Thoracic aorta (tissue), 2 donors: Measurements from ENCODE around the gene PYGB. TPM values are rescaled to one million over a fixed set of nuclear protein-coding genes. Genes with fewer than 3 reads are reported as not detected.

ENCODE experiments used
- ATAC-seq: fragments of 150-250 bp; one replicate; pipeline ENCODE4 v1.8.0; 2017; ENCODE audit warnings: low read depth; ENCODE audit not compliant: insufficient number of reproducible peaks, low FRiP score
- DNase-seq: peaks from one replicate; pipeline ENCODE4 v3.0.0-alpha.2; 2020; ENCODE audit warnings: low spot score
- H3K27ac ChIP-seq, 2 donors: fragments of 200-600 bp; sonication (generic); 1 replicate in 1 of 2; 2 replicates in 1 of 2; pipeline ENCODE4 v1.5.1; 2016; ENCODE audit warnings: mild to moderate bottlenecking in 2 of 2, moderate library complexity in 2 of 2
- H3K27me3 ChIP-seq: fragments of 200-600 bp; sonication (generic); replicated peaks from 2 replicates; pipeline ENCODE4 v1.6.0; 2016; ENCODE audit warnings: mild to moderate bottlenecking; ENCODE audit not compliant: insufficient read depth
- H3K36me3 ChIP-seq: fragments of 200-600 bp; sonication (generic); one replicate; pipeline ENCODE4 v1.5.1; 2016
- H3K4me1 ChIP-seq, 2 donors: fragments of 200-600 bp; sonication (generic); 1 replicate in 1 of 2; 2 replicates in 1 of 2; pipeline versions ENCODE4 v1.5.1 to v1.6.0; 2016; ENCODE audit warnings: low read depth in 2 of 2, mild to moderate bottlenecking in 1 of 2; ENCODE audit not compliant: control insufficient read depth in 1 of 2
- H3K4me3 ChIP-seq: fragments of 200-600 bp; sonication (generic); 2 replicates; pipeline ENCODE4 v1.5.1; 2016; ENCODE audit warnings: mild to moderate bottlenecking
- H3K9me3 ChIP-seq: fragments of 200-600 bp; sonication (generic); 2 replicates; pipeline ENCODE4 v1.5.1; 2016
- CTCF ChIP-seq: fragments of 200-600 bp; sonication (generic); IDR thresholded peaks from one replicate; pipeline ENCODE4 v1.5.1; 2019; ENCODE audit warnings: antibody characterized with exemption
- total RNA-seq, 2 donors: library from RNA; depleted of rRNA; stranded (reverse); fragments of >200 nt; gene quantifications; one replicate each; pipeline versions ENCODE4 v1.1.0 to v1.2.3, GENCODE V29; 2016

Gene PYGB
- total RNA-seq, 2 donors from 2014 or later, result 124 to 256 TPM

- H3K36me3 ChIP-seq, result peaks cover 41% of the 10 kb centered on the region
- peaks cover 0 to 12% of the 10 kb centered on the region in 2 donors for H3K4me1 ChIP-seq
- no peaks in the 10 kb centered on the region for H3K27me3 ChIP-seq
- H3K9me3 ChIP-seq, result no peaks in the 10 kb centered on the region
- no peak for DNase-seq
- no peak for ATAC-seq
- no peak for TF ChIP-seq CTCF
- no peak overlapping the region for H3K4me3 ChIP-seq
- no peak overlapping the region for H3K27ac ChIP-seq
These were observed 31.5 kb upstream of the PYGB start for GRCh38 chr20:25216199-25216945.

- Histone ChIP-seq H3K36me3 (peaks cover 37% of the 10 kb centered on the region), H3K9me3 (no peaks in the 10 kb centered on the region), H3K27me3 (no peaks in the 10 kb centered on the region), H3K4me1 (peaks cover 0 to 12% of the 10 kb centered on the region in 2 donors), H3K4me3 (no peak overlapping the region), H3K27ac (no peak overlapping the region)
- no peak for TF ChIP-seq CTCF
- no peak for ATAC-seq
- DNase-seq, result no peak
These were observed 30.4 kb upstream of the PYGB start for GRCh38 chr20:25217161-25218108.

GRCh38 chr20:25218109-25218486 lies 29.8 kb upstream of the PYGB start:
- Histone ChIP-seq H3K27ac (no peak overlapping the region), H3K4me3 (no peak overlapping the region), H3K27me3 (no peaks in the 10 kb centered on the region), H3K36me3 (peaks cover 36% of the 10 kb centered on the region), H3K4me1 (peaks cover 0 to 12% of the 10 kb centered on the region in 2 donors), H3K9me3 (no peaks in the 10 kb centered on the region)
- no peak for DNase-seq
- no peak for TF ChIP-seq CTCF
- no peak for ATAC-seq

GRCh38 chr20:25218492-25218891 lies 29.4 kb upstream of the PYGB start:
- Histone ChIP-seq H3K4me1 (peaks cover 0 to 12% of the 10 kb centered on the region in 2 donors), H3K4me3 (no peak overlapping the region), H3K27ac (no peak overlapping the region), H3K9me3 (no peaks in the 10 kb centered on the region), H3K27me3 (no peaks in the 10 kb centered on the region), H3K36me3 (peaks cover 32% of the 10 kb centered on the region)
- ATAC-seq (no peak), DNase-seq (no peak)
- TF ChIP-seq CTCF, result no peak

- H3K27ac ChIP-seq, result no peak overlapping the region
- H3K36me3 ChIP-seq, result peaks cover 25% of the 10 kb centered on the region
These were observed 28.5 kb upstream of the PYGB start for GRCh38 chr20:25219365-25219764.

More at GRCh38 chr20:25219365-25219764, 28.5 kb upstream of the PYGB start:
- Histone ChIP-seq H3K27me3 (no peaks in the 10 kb centered on the region), H3K4me3 (no peak overlapping the region), H3K9me3 (no peaks in the 10 kb centered on the region), H3K4me1 (peaks cover 0 to 12% of the 10 kb centered on the region in 2 donors)
- ATAC-seq (no peak), DNase-seq (no peak)
- TF ChIP-seq CTCF, result no peak
